Smooth muscle cell (in vitro differentiated cells): ENCODE data around the gene HIGD1C. TPM values are rescaled to one million over a fixed set of nuclear protein-coding genes. Genes with fewer than 3 reads are reported as not detected.
A peak's percentile ranks its signal among the peaks of the same experiment; 100 is the strongest.
"Not testable (repeated sequence)": the region's sequence is repeated elsewhere in the genome, so short reads cannot be mapped to it uniquely, and the experiment has no call there.

Experiments used
- DNase-seq: peaks from one replicate; lab custom pipeline; 2025; ENCODE audit not compliant: unreplicated experiment; lab: John Stamatoyannopoulos, UW
- H2AFZ ChIP-seq: fragments of 200-600 bp; sonication (generic); 2 replicates; pipeline ENCODE4 v1.6.0; 2016; ENCODE audit warnings: antibody characterized with exemption, low read depth, mild to moderate bottlenecking
- H3F3A ChIP-seq: fragments of 200-600 bp; sonication (generic); 2 replicates; pipeline ENCODE4 v1.6.0; 2017; ENCODE audit warnings: antibody characterized with exemption, low read depth
- H3K27ac ChIP-seq: fragments of 200-600 bp; sonication (generic); 2 replicates; pipeline ENCODE4 v1.5.1; 2016; ENCODE audit warnings: low read depth, mild to moderate bottlenecking
- H3K27me3 ChIP-seq: fragments of 200-600 bp; sonication (generic); 2 replicates; pipeline ENCODE4 v1.6.1; 2016; ENCODE audit warnings: low read depth, mild to moderate bottlenecking
- H3K36me3 ChIP-seq: fragments of 200-600 bp; sonication (generic); 2 replicates; pipeline ENCODE4 v1.5.1; 2016; ENCODE audit warnings: low read depth
- H3K4me1 ChIP-seq: fragments of 200-600 bp; sonication (generic); 2 replicates; pipeline ENCODE4 v1.5.1; 2016; ENCODE audit warnings: low read depth
- H3K4me2 ChIP-seq: fragments of 200-600 bp; sonication (generic); 2 replicates; pipeline ENCODE4 v1.6.0; 2016; ENCODE audit warnings: mild to moderate bottlenecking
- H3K4me3 ChIP-seq: fragments of 200-600 bp; sonication (generic); 2 replicates; pipeline ENCODE4 v1.5.1; 2016; ENCODE audit warnings: mild to moderate bottlenecking
- H3K79me2 ChIP-seq: fragments of 200-600 bp; sonication (generic); 2 replicates; pipeline ENCODE4 v1.6.0; 2016; ENCODE audit warnings: low read depth, mild to moderate bottlenecking
- H3K9ac ChIP-seq: fragments of 200-600 bp; sonication (generic); 2 replicates; pipeline ENCODE4 v1.6.0; 2016; ENCODE audit warnings: low read depth
- H3K9me3 ChIP-seq: fragments of 200-600 bp; sonication (generic); replicated peaks from 2 replicates; pipeline ENCODE4 v1.5.1; 2016; ENCODE audit warnings: low read depth
- H4K20me1 ChIP-seq: fragments of 200-600 bp; sonication (generic); 2 replicates; pipeline ENCODE4 v1.6.0; 2016; ENCODE audit warnings: low read depth
- CTCF ChIP-seq: fragments of 200-600 bp; sonication (generic); IDR thresholded peaks from 2 replicates; pipeline ENCODE4 v1.5.1; 2017; ENCODE audit warnings: borderline replicate concordance, mild to moderate bottlenecking, antibody characterized with exemption; ENCODE audit not compliant: insufficient read depth, poor library complexity, severe bottlenecking
- WGBS: methylation state at CpG from one replicate; pipeline ENCODE4 v1.1.7; 2016; ENCODE audit warnings: low lambda C conversion rate; 5-methylcytosine and 5-hydroxymethylcytosine counted together
- polyA plus RNA-seq: library from polyadenylated mRNA; unstranded; fragments of >200 nt; fragmentation: Nextera tagmentation; extraction: Ambion mirVana; gene quantifications from 2 replicates; pipeline ENCODE4 v1.2.1, GENCODE V29; 2016
- total RNA-seq: library from RNA; depleted of rRNA; stranded (reverse); fragments of >200 nt; gene quantifications from 2 replicates; pipeline ENCODE4 v1.2.3, GENCODE V29; 2014

HIGD1C gene
- total and polyA plus RNA-seq, 2 experiments from 2014 or later, result not detected

GRCh38 chr12:50927356-50927755 lies 25.0 kb upstream of the HIGD1C start:
- peak overlapping the region; percentile 90 for H3K4me2 ChIP-seq
- H3K36me3 ChIP-seq, result no peaks in the 10 kb centered on the region
- no peak overlapping the region for H2AFZ ChIP-seq
- H3K9ac ChIP-seq, result no peak overlapping the region
- H3K4me3 ChIP-seq, result peak overlapping the region; percentile 61
- H3K79me2 ChIP-seq, result peaks cover 39% of the 10 kb centered on the region
- H3F3A ChIP-seq, result peaks cover 9% of the 10 kb centered on the region
- H4K20me1 ChIP-seq, result no peaks in the 10 kb centered on the region
- WGBS, result 73% methylated on average over 2 of the region's 2 CpGs
- DNase-seq, result no peak
- H3K9me3 ChIP-seq, result no peaks in the 10 kb centered on the region
- TF ChIP-seq CTCF, result no peak
- H3K27ac ChIP-seq, result no peak overlapping the region
- no peaks in the 10 kb centered on the region for H3K27me3 ChIP-seq
- peaks cover 33% of the 10 kb centered on the region for H3K4me1 ChIP-seq

GRCh38 chr12:50927766-50928224 lies 24.5 kb upstream of the HIGD1C start:
- WGBS, result 96% methylated on average over 6 of the region's 6 CpGs
- no peaks in the 10 kb centered on the region for H3K36me3 ChIP-seq
- H3K27me3 ChIP-seq, result no peaks in the 10 kb centered on the region
- peak overlapping the region; percentile 21 for H2AFZ ChIP-seq
- H3K9me3 ChIP-seq, result no peaks in the 10 kb centered on the region
- H3K27ac ChIP-seq, result peak overlapping the region; percentile 39
- no peak for DNase-seq
- TF ChIP-seq CTCF, result no peak
- H3K4me1 ChIP-seq, result peaks cover 29% of the 10 kb centered on the region
- peaks cover 13% of the 10 kb centered on the region for H3F3A ChIP-seq
- H3K4me2 ChIP-seq, result peak overlapping the region; percentile 90
- H4K20me1 ChIP-seq, result no peaks in the 10 kb centered on the region
- H3K4me3 ChIP-seq, result peak overlapping the region; percentile 61
- no peak overlapping the region for H3K9ac ChIP-seq
- H3K79me2 ChIP-seq, result peaks cover 39% of the 10 kb centered on the region

- Histone ChIP-seq H3F3A (peaks cover 13% of the 10 kb centered on the region), H3K4me2 (peak overlapping the region; percentile 90), H3K9me3 (no peaks in the 10 kb centered on the region), H3K27ac (peak overlapping the region; percentile 39), H4K20me1 (no peaks in the 10 kb centered on the region), H2AFZ (peak overlapping the region; percentile 21), H3K36me3 (no peaks in the 10 kb centered on the region), H3K27me3 (no peaks in the 10 kb centered on the region), H3K4me1 (peaks cover 23% of the 10 kb centered on the region), H3K4me3 (peak overlapping the region; percentile 61), H3K9ac (no peak overlapping the region), H3K79me2 (peaks cover 39% of the 10 kb centered on the region)
- WGBS, result 52% methylated on average over 3 of the region's 3 CpGs
- no peak for DNase-seq
- no peak for TF ChIP-seq CTCF
Observed at GRCh38 chr12:50928392-50928791, 24.0 kb upstream of the HIGD1C start.

- Histone ChIP-seq H3K4me1 (peaks cover 18% of the 10 kb centered on the region), H3K4me2 (no peak overlapping the region), H2AFZ (no peak overlapping the region), H3K27me3 (no peaks in the 10 kb centered on the region), H3K4me3 (no peak overlapping the region), H3K27ac (peak overlapping the region; percentile 48), H3K9ac (no peak overlapping the region), H4K20me1 (no peaks in the 10 kb centered on the region), H3K79me2 (peaks cover 39% of the 10 kb centered on the region), H3K36me3 (no peaks in the 10 kb centered on the region), H3F3A (peaks cover 4% of the 10 kb centered on the region), H3K9me3 (no peaks in the 10 kb centered on the region)
- no peak for DNase-seq
- no peak for TF ChIP-seq CTCF
- 98% methylated on average over 3 of the region's 3 CpGs for WGBS
Observed at GRCh38 chr12:50929831-50930230, 22.5 kb upstream of the HIGD1C start.

- H3F3A ChIP-seq, result peaks cover 10% of the 10 kb centered on the region
- H3K4me2 ChIP-seq, H3K36me3 ChIP-seq, H3K27me3 ChIP-seq, H3K4me3 ChIP-seq, H4K20me1 ChIP-seq, DNase-seq, H2AFZ ChIP-seq, H3K9me3 ChIP-seq, H3K9ac ChIP-seq: not testable (repeated sequence)
- H3K79me2 ChIP-seq, result peaks cover 32% of the 10 kb centered on the region
- WGBS, result 66% methylated on average over 12 of the region's 12 CpGs
- peaks cover 18% of the 10 kb centered on the region for H3K4me1 ChIP-seq
- H3K27ac ChIP-seq, result peak overlapping the region; percentile 48
Observed at GRCh38 chr12:50930477-50930876, 21.9 kb upstream of the HIGD1C start.
